Neural cell (in vitro differentiated cells): Measurements from ENCODE around the gene MUC5B. TPM values are rescaled to one million over a fixed set of nuclear protein-coding genes. Genes with fewer than 3 reads are reported as not detected.

Experiments used
- H2AFZ ChIP-seq: fragments of 200-600, 300-800 bp; sonication (generic), shearing (Covaris generic); 2 replicates; pipeline ENCODE4 v1.6.0; 2014; ENCODE audit warnings: low read depth, mild to moderate bottlenecking, antibody characterized with exemption, low read length, moderate library complexity
- H3F3A ChIP-seq: fragments of 200-600 bp; shearing (Covaris generic); 2 replicates; pipeline ENCODE4 v1.6.1; 2016; ENCODE audit warnings: mild to moderate bottlenecking, moderate library complexity, mixed read lengths, antibody characterized with exemption, low read length; ENCODE audit not compliant: insufficient read depth, poor library complexity, severe bottlenecking
- H3K27ac ChIP-seq: fragments of 200-600, 300-800 bp; sonication (generic), shearing (Covaris generic); 2 replicates; pipeline ENCODE4 v1.5.1; 2014; ENCODE audit warnings: mild to moderate bottlenecking, low read length, moderate library complexity
- H3K27me3 ChIP-seq: fragments of 300-800, 200-600 bp; sonication (generic), shearing (Covaris generic); 2 replicates; pipeline ENCODE4 v1.6.0; 2014; ENCODE audit warnings: mild to moderate bottlenecking, low read depth, low read length, moderate library complexity; ENCODE audit not compliant: insufficient read depth
- H3K36me3 ChIP-seq: fragments of 300-800, 200-600 bp; sonication (generic), shearing (Covaris generic); 2 replicates; pipeline ENCODE4 v1.5.1; 2014; ENCODE audit warnings: mild to moderate bottlenecking, antibody characterized with exemption, low read length, moderate library complexity; ENCODE audit not compliant: insufficient read depth
- H3K4me2 ChIP-seq: fragments of 300-800, 200-600 bp; sonication (generic), shearing (Covaris generic); 2 replicates; pipeline ENCODE4 v1.6.0; 2014; ENCODE audit warnings: mild to moderate bottlenecking, low read length
- H3K4me3 ChIP-seq: fragments of 300-800, 200-600 bp; sonication (generic), shearing (Covaris generic); 2 replicates; pipeline ENCODE4 v1.5.1; 2014; ENCODE audit warnings: mild to moderate bottlenecking, low read length, moderate library complexity
- H3K79me2 ChIP-seq: fragments of 200-600 bp; shearing (Covaris generic); replicated peaks from 2 replicates; pipeline ENCODE4 v1.6.0; 2014; ENCODE audit warnings: mild to moderate bottlenecking, low read length, moderate library complexity; ENCODE audit not compliant: insufficient read depth
- H3K9ac ChIP-seq: fragments of 300-800, 200-600 bp; sonication (generic), shearing (Covaris generic); 2 replicates; pipeline ENCODE4 v1.6.1; 2016; ENCODE audit warnings: mild to moderate bottlenecking, low read length, mixed read lengths
- H3K9me2 ChIP-seq: fragments of 200-600 bp; shearing (Covaris generic); 2 replicates; pipeline ENCODE4 v1.6.1; 2016; ENCODE audit warnings: mild to moderate bottlenecking, low read length, mixed read lengths; ENCODE audit not compliant: insufficient read depth
- H3K9me3 ChIP-seq: fragments of 200-600, 300-800 bp; sonication (generic), shearing (Covaris generic); 2 replicates; pipeline ENCODE4 v1.6.1; 2016; ENCODE audit warnings: mild to moderate bottlenecking, mixed run types, low read length, moderate library complexity, mixed read lengths
- H4K20me1 ChIP-seq: fragments of 200-600 bp; shearing (Covaris generic); 2 replicates; pipeline ENCODE4 v1.6.1; 2016; ENCODE audit warnings: mild to moderate bottlenecking, mixed run types; ENCODE audit not compliant: insufficient read depth
- EP300 ChIP-seq: fragments of 450-650 bp; conservative IDR thresholded peaks from 2 replicates; pipeline ENCODE4 v1.6.1; 2014; ENCODE audit warnings: antibody characterized with exemption, mild to moderate bottlenecking, moderate library complexity; ENCODE audit not compliant: poor library complexity, severe bottlenecking
- EZH2 ChIP-seq: fragments of 200-600, 300-800 bp; shearing (Covaris generic), sonication (generic); IDR thresholded peaks from 2 replicates; pipeline ENCODE4 v1.6.1; 2014; ENCODE audit warnings: antibody characterized with exemption, low read length, borderline replicate concordance, mild to moderate bottlenecking; ENCODE audit not compliant: insufficient read depth, poor library complexity, severe bottlenecking
- MXI1 ChIP-seq: fragments of 450-650 bp; conservative IDR thresholded peaks from 2 replicates; pipeline ENCODE4 v1.6.1; 2014; ENCODE audit warnings: antibody characterized with exemption, mild to moderate bottlenecking; ENCODE audit not compliant: poor library complexity, severe bottlenecking
- POLR2AphosphoS5 ChIP-seq: IDR thresholded peaks from 2 replicates; pipeline ENCODE4 v1.6.1; 2012
- RAD21 ChIP-seq: fragments of 450-650 bp; conservative IDR thresholded peaks from 2 replicates; pipeline ENCODE4 v1.6.1; 2014; ENCODE audit warnings: antibody characterized with exemption, mild to moderate bottlenecking, moderate library complexity
- SMC3 ChIP-seq: fragments of 450-650 bp; conservative IDR thresholded peaks from 2 replicates; pipeline ENCODE4 v1.6.1; 2014; ENCODE audit warnings: antibody characterized with exemption, mild to moderate bottlenecking, moderate library complexity; ENCODE audit not compliant: poor library complexity
- TAF1 ChIP-seq: IDR thresholded peaks from 2 replicates; pipeline ENCODE4 v1.6.1; 2012; ENCODE audit warnings: low read depth
- polyA plus RNA-seq: library from polyadenylated mRNA; depleted of rRNA; stranded (reverse); fragments of >200 nt; gene quantifications from 2 replicates; pipeline ENCODE4 v1.2.3, GENCODE V29; 2014
- TF ChIP-seq, protein P1 (sequence below): IDR thresholded peaks from 2 replicates; pipeline ENCODE4 v1.6.1; 2012; ENCODE audit warnings: borderline replicate concordance
- TF ChIP-seq, protein P2 (sequence below): fragments of 450-650 bp; IDR thresholded peaks from 2 replicates; pipeline ENCODE4 v1.5.1; 2014; ENCODE audit warnings: antibody characterized with exemption, mild to moderate bottlenecking, moderate library complexity; ENCODE audit not compliant: poor library complexity, severe bottlenecking

MUC5B gene
- polyA plus RNA-seq, 1 donor from 2014 or later, result not detected

DNA sequence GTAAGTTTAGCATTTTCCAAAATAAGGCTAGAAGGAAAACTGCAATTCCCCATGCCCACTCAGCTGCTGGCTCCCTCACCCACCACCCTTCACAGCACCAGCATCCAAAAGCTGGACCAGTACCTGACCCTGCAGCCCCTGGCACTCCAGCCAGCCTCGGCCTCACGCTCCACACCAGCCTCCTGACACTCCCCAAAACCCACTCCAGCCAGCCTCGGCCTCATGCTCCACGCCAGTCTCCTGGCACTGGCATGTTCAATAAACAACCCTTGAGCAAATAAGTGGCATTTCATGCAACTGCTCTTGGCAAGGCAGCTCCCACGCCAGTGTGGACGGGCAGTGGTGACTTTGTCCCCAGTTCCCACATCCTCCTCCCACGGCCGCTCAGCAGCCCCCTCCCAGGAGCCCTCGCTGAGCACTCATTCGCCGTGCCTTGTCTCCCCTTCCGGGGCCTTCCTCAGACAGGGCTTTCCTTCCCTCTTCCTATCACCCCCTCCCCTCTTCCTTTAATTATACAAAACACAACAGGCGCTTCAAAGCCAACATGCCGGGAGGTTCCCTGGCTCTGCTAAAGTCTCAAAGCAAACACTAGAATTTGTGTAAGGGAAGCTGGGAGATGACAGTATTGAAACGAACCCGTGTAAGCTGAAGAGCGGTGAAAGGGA, 79.7 kb downstream of the MUC5B start:
- TF ChIP-seq, protein P1, sequence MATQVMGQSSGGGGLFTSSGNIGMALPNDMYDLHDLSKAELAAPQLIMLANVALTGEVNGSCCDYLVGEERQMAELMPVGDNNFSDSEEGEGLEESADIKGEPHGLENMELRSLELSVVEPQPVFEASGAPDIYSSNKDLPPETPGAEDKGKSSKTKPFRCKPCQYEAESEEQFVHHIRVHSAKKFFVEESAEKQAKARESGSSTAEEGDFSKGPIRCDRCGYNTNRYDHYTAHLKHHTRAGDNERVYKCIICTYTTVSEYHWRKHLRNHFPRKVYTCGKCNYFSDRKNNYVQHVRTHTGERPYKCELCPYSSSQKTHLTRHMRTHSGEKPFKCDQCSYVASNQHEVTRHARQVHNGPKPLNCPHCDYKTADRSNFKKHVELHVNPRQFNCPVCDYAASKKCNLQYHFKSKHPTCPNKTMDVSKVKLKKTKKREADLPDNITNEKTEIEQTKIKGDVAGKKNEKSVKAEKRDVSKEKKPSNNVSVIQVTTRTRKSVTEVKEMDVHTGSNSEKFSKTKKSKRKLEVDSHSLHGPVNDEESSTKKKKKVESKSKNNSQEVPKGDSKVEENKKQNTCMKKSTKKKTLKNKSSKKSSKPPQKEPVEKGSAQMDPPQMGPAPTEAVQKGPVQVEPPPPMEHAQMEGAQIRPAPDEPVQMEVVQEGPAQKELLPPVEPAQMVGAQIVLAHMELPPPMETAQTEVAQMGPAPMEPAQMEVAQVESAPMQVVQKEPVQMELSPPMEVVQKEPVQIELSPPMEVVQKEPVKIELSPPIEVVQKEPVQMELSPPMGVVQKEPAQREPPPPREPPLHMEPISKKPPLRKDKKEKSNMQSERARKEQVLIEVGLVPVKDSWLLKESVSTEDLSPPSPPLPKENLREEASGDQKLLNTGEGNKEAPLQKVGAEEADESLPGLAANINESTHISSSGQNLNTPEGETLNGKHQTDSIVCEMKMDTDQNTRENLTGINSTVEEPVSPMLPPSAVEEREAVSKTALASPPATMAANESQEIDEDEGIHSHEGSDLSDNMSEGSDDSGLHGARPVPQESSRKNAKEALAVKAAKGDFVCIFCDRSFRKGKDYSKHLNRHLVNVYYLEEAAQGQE, result no peak
- no peak for TF ChIP-seq POLR2AphosphoS5
- TF ChIP-seq EP300, result no peak
- no peak for TF ChIP-seq TAF1
- Histone ChIP-seq H3K9ac (no peak overlapping the region), H3F3A (no peaks in the 10 kb centered on the region), H3K9me3 (no peaks in the 10 kb centered on the region), H2AFZ (no peak overlapping the region), H3K27ac (no peak overlapping the region), H3K4me3 (no peak overlapping the region), H3K4me2 (no peak overlapping the region), H3K36me3 (peaks cover 5% of the 10 kb centered on the region), H3K79me2 (peaks cover 52% of the 10 kb centered on the region), H3K27me3 (no peaks in the 10 kb centered on the region), H4K20me1 (no peaks in the 10 kb centered on the region), H3K9me2 (no peaks in the 10 kb centered on the region)

DNA sequence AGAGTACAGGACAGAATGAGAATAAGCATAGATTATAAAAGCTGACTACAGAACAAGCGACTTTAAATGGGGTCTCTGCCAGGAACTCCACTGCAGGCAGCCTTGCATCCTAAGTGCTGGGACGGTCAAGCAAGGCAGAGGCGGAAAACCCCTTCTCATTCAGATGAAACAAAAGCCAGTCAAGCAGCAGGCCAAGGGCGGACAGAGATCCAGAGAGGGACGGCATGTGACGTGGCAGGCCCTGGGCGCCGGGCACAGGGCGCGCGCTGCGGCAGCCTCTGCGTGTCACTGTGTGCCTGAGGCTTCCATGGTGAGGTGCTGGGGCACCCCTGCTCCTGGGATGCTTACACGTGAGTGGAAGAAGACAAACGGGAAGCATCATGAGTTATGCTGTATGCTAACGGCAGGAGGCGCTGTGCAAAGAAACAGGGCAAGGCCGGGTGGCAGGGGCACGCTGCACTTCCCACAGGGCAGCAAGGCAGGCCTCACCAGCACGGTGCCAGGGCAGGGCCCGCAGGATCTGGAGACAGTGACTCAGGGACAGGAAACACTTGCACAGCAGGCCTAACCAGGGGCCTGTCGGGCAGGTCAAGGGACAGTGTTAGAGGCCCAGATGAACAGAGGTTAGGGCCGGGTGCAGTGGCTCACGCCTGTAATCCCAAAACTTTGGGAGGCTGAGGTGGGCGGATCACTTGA, 80.4 kb downstream of the MUC5B start:
- Histone ChIP-seq H3K27me3 (no peaks in the 10 kb centered on the region), H3K79me2 (peaks cover 52% of the 10 kb centered on the region), H3K4me3 (no peak overlapping the region), H4K20me1 (no peaks in the 10 kb centered on the region), H3K9me2 (no peaks in the 10 kb centered on the region), H3F3A (no peaks in the 10 kb centered on the region), H3K4me2 (no peak overlapping the region), H3K36me3 (peaks cover 5% of the 10 kb centered on the region), H3K9ac (no peak overlapping the region), H3K27ac (no peak overlapping the region), H3K9me3 (no peaks in the 10 kb centered on the region), H2AFZ (no peak overlapping the region)
- TF ChIP-seq MXI1 (no peak), TAF1 (no peak), EZH2 (no peak), EP300 (no peak), SMC3 (no peak), RAD21 (no peak), POLR2AphosphoS5 (no peak)
- TF ChIP-seq, protein P2, sequence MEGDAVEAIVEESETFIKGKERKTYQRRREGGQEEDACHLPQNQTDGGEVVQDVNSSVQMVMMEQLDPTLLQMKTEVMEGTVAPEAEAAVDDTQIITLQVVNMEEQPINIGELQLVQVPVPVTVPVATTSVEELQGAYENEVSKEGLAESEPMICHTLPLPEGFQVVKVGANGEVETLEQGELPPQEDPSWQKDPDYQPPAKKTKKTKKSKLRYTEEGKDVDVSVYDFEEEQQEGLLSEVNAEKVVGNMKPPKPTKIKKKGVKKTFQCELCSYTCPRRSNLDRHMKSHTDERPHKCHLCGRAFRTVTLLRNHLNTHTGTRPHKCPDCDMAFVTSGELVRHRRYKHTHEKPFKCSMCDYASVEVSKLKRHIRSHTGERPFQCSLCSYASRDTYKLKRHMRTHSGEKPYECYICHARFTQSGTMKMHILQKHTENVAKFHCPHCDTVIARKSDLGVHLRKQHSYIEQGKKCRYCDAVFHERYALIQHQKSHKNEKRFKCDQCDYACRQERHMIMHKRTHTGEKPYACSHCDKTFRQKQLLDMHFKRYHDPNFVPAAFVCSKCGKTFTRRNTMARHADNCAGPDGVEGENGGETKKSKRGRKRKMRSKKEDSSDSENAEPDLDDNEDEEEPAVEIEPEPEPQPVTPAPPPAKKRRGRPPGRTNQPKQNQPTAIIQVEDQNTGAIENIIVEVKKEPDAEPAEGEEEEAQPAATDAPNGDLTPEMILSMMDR, result no peak
- TF ChIP-seq, protein P1, result no peak
